Measurements from ENCODE around the gene CEP72. TPM values are rescaled to one million over a fixed set of nuclear protein-coding genes. Genes with fewer than 3 reads are reported as not detected.
"Not testable (repeated sequence)": the region's sequence is repeated elsewhere in the genome, so short reads cannot be mapped to it uniquely, and the experiment has no call there.

The CEP72 gene
- total and polyA plus RNA-seq, 2 donors (not counting 1 experiment from before 2014, with no cell fraction given), result 7.7 to 32.9 TPM

DNA sequence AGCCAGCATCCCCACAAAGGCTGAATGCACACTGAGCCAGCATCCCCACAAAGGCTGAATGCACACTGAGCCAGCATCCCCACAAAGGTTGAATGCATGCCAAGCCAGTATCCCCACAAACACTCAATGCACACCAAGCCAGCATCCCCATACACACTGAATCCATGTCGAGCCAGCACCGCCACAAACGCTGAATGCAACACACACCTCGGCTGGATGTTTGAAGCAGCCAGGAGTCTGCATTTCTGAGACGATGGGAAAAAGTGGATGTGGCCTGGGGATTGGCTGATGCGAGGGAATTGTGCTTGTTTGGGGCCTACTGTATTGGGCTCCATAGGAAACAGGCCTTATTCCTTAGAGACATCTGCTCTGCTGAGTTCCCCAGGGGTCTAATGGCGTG, 30.9 kb upstream of the CEP72 start:
- Mint-ChIP-seq H3K27me3 (peaks cover 48% of the 10 kb centered on the region), H3K4me3 (no peak overlapping the region), H3K4me1 (no peaks in the 10 kb centered on the region), H3K9me3 (ENCODE audit: insufficient read depth) (peaks cover 4% of the 10 kb centered on the region), H3K27ac (no peak overlapping the region)
- peaks cover 0 to 39% (median 11%) of the 10 kb centered on the region in 4 experiments for H3K27me3 ChIP-seq (replicated peaks in 1 of 4; ENCODE audit: control extremely low read depth in 1 of 4, control insufficient read depth in 3 of 4, insufficient read depth in 4 of 4, low read length in 3 of 4)
- H4K20me1 ChIP-seq (ENCODE audit: control insufficient read depth, insufficient read depth, low read length, poor library complexity, severe bottlenecking), result no peaks in the 10 kb centered on the region
- H3K9me3 ChIP-seq (ENCODE audit: control extremely low read depth in 1 of 3, control insufficient read depth in 2 of 3, insufficient read depth in 1 of 3, low read length in 2 of 3), result peaks cover 0 to 20% (median 15%) of the 10 kb centered on the region in 3 donors
- no peaks in the 10 kb centered on the region for H3K4me1 ChIP-seq (ENCODE audit: control insufficient read depth in 2 of 2, insufficient read depth in 2 of 2, low read length in 2 of 2)
- no peak for DNase-seq
- H3K36me3 ChIP-seq (replicated peaks in 1 of 2; ENCODE audit: control extremely low read depth in 1 of 2, control insufficient read depth in 1 of 2, extremely low read depth in 1 of 2, insufficient read depth in 2 of 2, low read length in 1 of 2), result no peaks in the 10 kb centered on the region
- CTCF ChIA-PET, result no interaction called here
- POLR2A ChIA-PET, result no interaction called here
- WGBS (ENCODE audit: insufficient coverage), result 96% methylated on average over 4 of the region's 7 CpGs
- H3K27ac ChIP-seq (ENCODE audit: low read length in 2 of 2), result no peak overlapping the region
- H2AFZ ChIP-seq (ENCODE audit: insufficient read depth, low read depth, low read length, poor library complexity, severe bottlenecking), result no peak overlapping the region
- no peak overlapping the region for H3K4me2 ChIP-seq (replicated peaks; ENCODE audit: low read depth, low read length, poor library complexity, severe bottlenecking)
- H3K9ac ChIP-seq (ENCODE audit: low read length), result no peak overlapping the region
- intact Hi-C loops (cut with micrococcal nuclease), result no loop called here
- ATAC-seq (ENCODE audit: low read depth), result no peak
- TF ChIP-seq EZH2 (IDR thresholded peaks at IDR 0.05; ENCODE audit: borderline replicate concordance, insufficient read depth, low read depth, low read length, poor library complexity, severe bottlenecking), result no peak
- TF ChIP-seq, protein P1, sequence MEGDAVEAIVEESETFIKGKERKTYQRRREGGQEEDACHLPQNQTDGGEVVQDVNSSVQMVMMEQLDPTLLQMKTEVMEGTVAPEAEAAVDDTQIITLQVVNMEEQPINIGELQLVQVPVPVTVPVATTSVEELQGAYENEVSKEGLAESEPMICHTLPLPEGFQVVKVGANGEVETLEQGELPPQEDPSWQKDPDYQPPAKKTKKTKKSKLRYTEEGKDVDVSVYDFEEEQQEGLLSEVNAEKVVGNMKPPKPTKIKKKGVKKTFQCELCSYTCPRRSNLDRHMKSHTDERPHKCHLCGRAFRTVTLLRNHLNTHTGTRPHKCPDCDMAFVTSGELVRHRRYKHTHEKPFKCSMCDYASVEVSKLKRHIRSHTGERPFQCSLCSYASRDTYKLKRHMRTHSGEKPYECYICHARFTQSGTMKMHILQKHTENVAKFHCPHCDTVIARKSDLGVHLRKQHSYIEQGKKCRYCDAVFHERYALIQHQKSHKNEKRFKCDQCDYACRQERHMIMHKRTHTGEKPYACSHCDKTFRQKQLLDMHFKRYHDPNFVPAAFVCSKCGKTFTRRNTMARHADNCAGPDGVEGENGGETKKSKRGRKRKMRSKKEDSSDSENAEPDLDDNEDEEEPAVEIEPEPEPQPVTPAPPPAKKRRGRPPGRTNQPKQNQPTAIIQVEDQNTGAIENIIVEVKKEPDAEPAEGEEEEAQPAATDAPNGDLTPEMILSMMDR (IDR thresholded peaks at IDR 0.05), result no peak
- H3K79me2 ChIP-seq (ENCODE audit: control insufficient read depth, insufficient read depth, low read length), result no peaks in the 10 kb centered on the region
- no peak overlapping the region for H3K4me3 ChIP-seq (ENCODE audit: control extremely low read depth in 1 of 5, extremely low read depth in 1 of 5, insufficient read depth in 1 of 5, low read depth in 2 of 5, low read length in 4 of 5)

- Mint-ChIP-seq H3K4me1 (no peaks in the 10 kb centered on the region), H3K4me3 (no peak overlapping the region), H3K27ac (no peak overlapping the region), H3K9me3 (ENCODE audit: insufficient read depth) (no peaks in the 10 kb centered on the region), H3K27me3 (peaks cover 45% of the 10 kb centered on the region)
- intact Hi-C loops (cut with micrococcal nuclease), result no loop called here
- H3K4me3 ChIP-seq (ENCODE audit: control extremely low read depth in 1 of 5, extremely low read depth in 1 of 5, insufficient read depth in 1 of 5, low read depth in 2 of 5, low read length in 4 of 5), result no peak overlapping the region
- WGBS (ENCODE audit: insufficient coverage), result 85% methylated on average over 9 of the region's 9 CpGs
- H3K79me2 ChIP-seq (ENCODE audit: control insufficient read depth, insufficient read depth, low read length), result no peaks in the 10 kb centered on the region
- no peak for DNase-seq
- no peak overlapping the region for H2AFZ ChIP-seq (ENCODE audit: insufficient read depth, low read depth, low read length, poor library complexity, severe bottlenecking)
- no peak overlapping the region for H3K27ac ChIP-seq (ENCODE audit: low read length in 2 of 2)
- no peaks in the 10 kb centered on the region for H4K20me1 ChIP-seq (ENCODE audit: control insufficient read depth, insufficient read depth, low read length, poor library complexity, severe bottlenecking)
- H3K4me1 ChIP-seq (ENCODE audit: control insufficient read depth in 2 of 2, insufficient read depth in 2 of 2, low read length in 2 of 2), result no peaks in the 10 kb centered on the region
- ATAC-seq (ENCODE audit: low read depth), result no peak
- H3K9me3 ChIP-seq (ENCODE audit: control extremely low read depth in 1 of 3, control insufficient read depth in 2 of 3, insufficient read depth in 1 of 3, low read length in 2 of 3), result peaks cover 0 to 19% (median 10%) of the 10 kb centered on the region in 3 donors
- TF ChIP-seq, protein P1 (IDR thresholded peaks at IDR 0.05), result no peak
- no peak for TF ChIP-seq EZH2 (IDR thresholded peaks at IDR 0.05; ENCODE audit: borderline replicate concordance, insufficient read depth, low read depth, low read length, poor library complexity, severe bottlenecking)
- H3K4me2 ChIP-seq (replicated peaks; ENCODE audit: low read depth, low read length, poor library complexity, severe bottlenecking), result no peak overlapping the region
- POLR2A ChIA-PET, result no interaction called here
- CTCF ChIA-PET, result no interaction called here
- peaks cover 0 to 39% (median 11%) of the 10 kb centered on the region in 4 experiments for H3K27me3 ChIP-seq (replicated peaks in 1 of 4; ENCODE audit: control extremely low read depth in 1 of 4, control insufficient read depth in 3 of 4, insufficient read depth in 4 of 4, low read length in 3 of 4)
- no peaks in the 10 kb centered on the region for H3K36me3 ChIP-seq (replicated peaks in 1 of 2; ENCODE audit: control extremely low read depth in 1 of 2, control insufficient read depth in 1 of 2, extremely low read depth in 1 of 2, insufficient read depth in 2 of 2, low read length in 1 of 2)
- H3K9ac ChIP-seq (ENCODE audit: low read length), result no peak overlapping the region
Observed at GRCh38 chr5:581941-582340, 30.2 kb upstream of the CEP72 start.

DNA sequence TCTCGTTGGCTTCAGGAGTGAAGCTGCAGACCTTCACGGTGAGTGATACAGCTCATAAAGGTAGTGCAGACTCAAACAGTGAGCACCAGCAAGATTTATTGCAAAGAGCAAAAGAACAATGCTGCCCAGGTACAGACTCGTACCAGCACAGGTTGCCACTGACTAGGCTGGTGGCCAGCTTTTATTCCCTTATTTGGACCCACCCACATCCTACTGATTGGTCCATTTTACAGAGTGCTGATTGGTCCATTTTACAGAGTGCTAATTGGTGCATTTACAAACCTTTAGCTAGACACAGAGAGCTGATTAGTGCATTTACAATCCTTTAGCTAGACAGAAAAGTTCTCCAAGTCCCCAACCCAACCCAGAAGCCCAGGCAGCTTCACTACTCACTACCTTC, 29.7 kb upstream of the CEP72 start:
- H2AFZ ChIP-seq (ENCODE audit: insufficient read depth, low read depth, low read length, poor library complexity, severe bottlenecking); H3K4me2 ChIP-seq (replicated peaks; ENCODE audit: low read depth, low read length, poor library complexity, severe bottlenecking); H3K27ac ChIP-seq (ENCODE audit: low read length in 2 of 2); H3K79me2 ChIP-seq (ENCODE audit: control insufficient read depth, insufficient read depth, low read length); ATAC-seq (ENCODE audit: low read depth); H4K20me1 ChIP-seq (ENCODE audit: control insufficient read depth, insufficient read depth, low read length, poor library complexity, severe bottlenecking); H3K9ac ChIP-seq (ENCODE audit: low read length); H3K4me1 Mint-ChIP-seq; H3K9me3 Mint-ChIP-seq (ENCODE audit: insufficient read depth); H3K4me1 ChIP-seq (ENCODE audit: control insufficient read depth in 2 of 2, insufficient read depth in 2 of 2, low read length in 2 of 2); POLR2A ChIA-PET; H3K36me3 ChIP-seq (replicated peaks in 1 of 2; ENCODE audit: control extremely low read depth in 1 of 2, control insufficient read depth in 1 of 2, extremely low read depth in 1 of 2, insufficient read depth in 2 of 2, low read length in 1 of 2); H3K27ac Mint-ChIP-seq; H3K4me3 Mint-ChIP-seq; DNase-seq; CTCF ChIA-PET; intact Hi-C loops (cut with micrococcal nuclease); H3K4me3 ChIP-seq (ENCODE audit: control extremely low read depth in 1 of 5, extremely low read depth in 1 of 5, insufficient read depth in 1 of 5, low read depth in 2 of 5, low read length in 4 of 5): not testable (repeated sequence)
- WGBS (ENCODE audit: insufficient coverage), result 92% methylated on average over 3 of the region's 3 CpGs
- Histone ChIP-seq H3K27me3 (replicated peaks in 1 of 4; ENCODE audit: control extremely low read depth in 1 of 4, control insufficient read depth in 3 of 4, insufficient read depth in 4 of 4, low read length in 3 of 4) (peaks cover 0 to 36% (median 11%) of the 10 kb centered on the region in 4 experiments), H3K9me3 (ENCODE audit: control extremely low read depth in 1 of 3, control insufficient read depth in 2 of 3, insufficient read depth in 1 of 3, low read length in 2 of 3) (peaks cover 0 to 15% (median 9%) of the 10 kb centered on the region in 3 donors)
- H3K27me3 Mint-ChIP-seq, result peaks cover 45% of the 10 kb centered on the region

Measured in B cell (primary cell).